IMR-90 (cell line): ENCODE results near the gene RNASET2.

Experiments
- CEBPB ChIP-seq: IDR thresholded peaks from 2 replicates; pipeline ENCODE4 v1.6.1; 2012; ENCODE audit warnings: low read depth, low read length, improper control_type of control experiment
- NFE2L2 ChIP-seq: fragments of 150-350 bp; IDR thresholded peaks from 2 replicates; pipeline ENCODE4 v1.6.1; 2016; ENCODE audit warnings: low read depth, mild to moderate bottlenecking, low read length
- POLR2A ChIP-seq: IDR thresholded peaks from 2 replicates; pipeline ENCODE4 v1.6.1; 2012; ENCODE audit warnings: mild to moderate bottlenecking, low read depth, low read length
- RAD21 ChIP-seq: IDR thresholded peaks from 2 replicates; pipeline ENCODE4 v1.6.1; 2012; ENCODE audit warnings: low read length, improper control_type of control experiment
- TF ChIP-seq, protein P1 (sequence below): conservative IDR thresholded peaks from 2 replicates; pipeline ENCODE4 v1.5.1; 2012; ENCODE audit warnings: mild to moderate bottlenecking, low read depth, low read length, improper control_type of control experiment

DNA sequence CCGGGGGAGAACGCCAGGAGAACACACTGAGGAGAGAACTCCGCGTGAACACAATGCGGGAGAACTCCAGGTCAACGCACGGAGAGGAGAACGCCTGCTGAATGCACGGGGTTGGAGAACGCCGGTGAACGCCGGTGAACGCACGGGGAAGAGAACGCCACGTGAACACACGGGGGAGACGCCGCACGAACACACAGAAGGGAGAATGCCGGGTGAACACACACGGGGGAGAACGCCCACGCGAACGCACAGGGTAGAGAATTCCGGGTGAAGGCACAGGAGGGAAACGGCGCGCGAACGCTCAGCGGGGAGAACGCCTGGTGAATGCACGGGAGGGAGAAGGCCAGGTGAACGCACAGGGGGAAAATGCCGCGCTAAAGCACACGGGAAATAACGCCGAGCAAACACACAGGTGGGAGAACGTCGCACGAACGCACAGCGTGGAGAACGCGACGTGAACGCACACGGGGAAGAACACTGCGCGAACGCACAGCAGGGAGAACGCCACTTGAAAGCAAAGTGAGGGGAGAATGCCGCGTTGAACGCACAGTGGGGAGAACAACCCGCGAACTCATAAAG lies 56.1 kb downstream of the RNASET2 start:
- TF ChIP-seq, protein P1, sequence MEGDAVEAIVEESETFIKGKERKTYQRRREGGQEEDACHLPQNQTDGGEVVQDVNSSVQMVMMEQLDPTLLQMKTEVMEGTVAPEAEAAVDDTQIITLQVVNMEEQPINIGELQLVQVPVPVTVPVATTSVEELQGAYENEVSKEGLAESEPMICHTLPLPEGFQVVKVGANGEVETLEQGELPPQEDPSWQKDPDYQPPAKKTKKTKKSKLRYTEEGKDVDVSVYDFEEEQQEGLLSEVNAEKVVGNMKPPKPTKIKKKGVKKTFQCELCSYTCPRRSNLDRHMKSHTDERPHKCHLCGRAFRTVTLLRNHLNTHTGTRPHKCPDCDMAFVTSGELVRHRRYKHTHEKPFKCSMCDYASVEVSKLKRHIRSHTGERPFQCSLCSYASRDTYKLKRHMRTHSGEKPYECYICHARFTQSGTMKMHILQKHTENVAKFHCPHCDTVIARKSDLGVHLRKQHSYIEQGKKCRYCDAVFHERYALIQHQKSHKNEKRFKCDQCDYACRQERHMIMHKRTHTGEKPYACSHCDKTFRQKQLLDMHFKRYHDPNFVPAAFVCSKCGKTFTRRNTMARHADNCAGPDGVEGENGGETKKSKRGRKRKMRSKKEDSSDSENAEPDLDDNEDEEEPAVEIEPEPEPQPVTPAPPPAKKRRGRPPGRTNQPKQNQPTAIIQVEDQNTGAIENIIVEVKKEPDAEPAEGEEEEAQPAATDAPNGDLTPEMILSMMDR = no peak
- no peak for TF ChIP-seq POLR2A
- no peak for TF ChIP-seq NFE2L2
- no peak for TF ChIP-seq CEBPB
- no peak for TF ChIP-seq RAD21
